HG02798 (cell line): ENCODE results near the gene CHRM5.

Experiments
- ATAC-seq: cut with Tn5 transposase; IDR thresholded peaks from one replicate; pipeline ENCODE4 v1.9.1; 2021; ENCODE audit warnings: mild to moderate bottlenecking; ENCODE audit not compliant: unreplicated experiment, poor library complexity

The CHRM5 gene, protein sequence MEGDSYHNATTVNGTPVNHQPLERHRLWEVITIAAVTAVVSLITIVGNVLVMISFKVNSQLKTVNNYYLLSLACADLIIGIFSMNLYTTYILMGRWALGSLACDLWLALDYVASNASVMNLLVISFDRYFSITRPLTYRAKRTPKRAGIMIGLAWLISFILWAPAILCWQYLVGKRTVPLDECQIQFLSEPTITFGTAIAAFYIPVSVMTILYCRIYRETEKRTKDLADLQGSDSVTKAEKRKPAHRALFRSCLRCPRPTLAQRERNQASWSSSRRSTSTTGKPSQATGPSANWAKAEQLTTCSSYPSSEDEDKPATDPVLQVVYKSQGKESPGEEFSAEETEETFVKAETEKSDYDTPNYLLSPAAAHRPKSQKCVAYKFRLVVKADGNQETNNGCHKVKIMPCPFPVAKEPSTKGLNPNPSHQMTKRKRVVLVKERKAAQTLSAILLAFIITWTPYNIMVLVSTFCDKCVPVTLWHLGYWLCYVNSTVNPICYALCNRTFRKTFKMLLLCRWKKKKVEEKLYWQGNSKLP

DNA sequence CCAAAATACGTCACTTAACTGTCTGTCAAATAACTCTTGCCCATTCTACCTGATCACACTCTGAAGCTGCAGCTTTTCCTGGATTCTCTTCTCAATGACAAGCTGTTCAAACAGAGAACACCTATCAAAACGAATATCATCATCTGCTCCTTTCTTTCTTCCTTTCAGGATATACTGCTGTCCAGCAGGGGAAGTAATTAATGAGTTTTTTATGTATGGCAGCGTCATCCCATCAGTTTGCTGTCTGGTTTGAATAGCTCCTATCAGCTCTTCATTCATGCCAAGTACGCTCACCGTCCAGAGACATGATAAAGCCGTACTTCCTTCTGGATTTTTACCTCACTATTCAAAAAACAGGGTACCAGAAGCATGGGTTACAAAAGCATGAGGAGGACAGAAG lies at the start of gene CHRM5:
TSS of gene CHRM5 (plus strand) at position 274 of the 400 bp plus-strand sequence. CDS start 94,221 bp downstream, outside the sequence.
- ATAC-seq: no peak

- ATAC-seq: no peak
Measured at GRCh38 chr15:33923446-33923845, 44.9 kb upstream of the CHRM5 start.

DNA sequence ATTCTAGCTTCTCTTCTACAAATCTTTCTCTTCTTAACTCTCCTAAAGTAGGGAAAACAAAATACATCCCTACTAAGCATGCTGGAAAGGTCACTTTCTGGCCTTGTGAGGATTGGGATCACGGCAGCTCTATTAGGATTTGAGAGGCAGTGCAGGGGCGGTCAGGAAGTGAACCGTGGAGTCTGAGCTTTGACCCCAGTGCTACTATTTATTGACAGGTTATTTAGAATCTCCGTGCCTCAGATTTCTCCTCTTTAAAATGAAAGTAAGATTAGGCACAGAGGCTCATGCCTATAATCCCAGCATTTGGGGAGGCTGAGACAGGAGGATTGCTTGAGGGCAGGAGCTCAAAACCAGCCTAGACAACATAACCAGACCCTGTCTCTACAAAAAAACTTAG lies 42.0 kb upstream of the CHRM5 start:
- ATAC-seq: no peak

DNA sequence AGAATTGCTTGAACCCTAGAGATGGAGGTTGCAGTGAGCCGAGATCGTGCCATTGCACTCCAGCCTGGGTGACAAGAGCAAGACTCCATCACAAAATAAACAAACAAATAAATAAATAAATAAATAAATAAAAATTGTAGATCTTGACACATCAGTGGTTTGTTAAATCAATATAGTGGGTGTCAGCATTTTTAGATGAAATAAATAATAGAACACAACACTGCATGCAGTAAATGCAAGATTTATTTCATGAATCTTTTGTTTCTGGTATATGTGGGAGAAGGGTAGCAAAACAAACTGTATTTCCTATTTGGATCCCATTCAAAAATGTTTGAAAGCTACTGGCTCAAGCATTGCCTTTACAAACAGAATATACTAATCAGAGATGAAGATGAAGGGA lies 35.6 kb upstream of the CHRM5 start:
- ATAC-seq: no peak

- ATAC-seq: no peak
Measured at GRCh38 chr15:33934396-33934795, 33.9 kb upstream of the CHRM5 start.

DNA sequence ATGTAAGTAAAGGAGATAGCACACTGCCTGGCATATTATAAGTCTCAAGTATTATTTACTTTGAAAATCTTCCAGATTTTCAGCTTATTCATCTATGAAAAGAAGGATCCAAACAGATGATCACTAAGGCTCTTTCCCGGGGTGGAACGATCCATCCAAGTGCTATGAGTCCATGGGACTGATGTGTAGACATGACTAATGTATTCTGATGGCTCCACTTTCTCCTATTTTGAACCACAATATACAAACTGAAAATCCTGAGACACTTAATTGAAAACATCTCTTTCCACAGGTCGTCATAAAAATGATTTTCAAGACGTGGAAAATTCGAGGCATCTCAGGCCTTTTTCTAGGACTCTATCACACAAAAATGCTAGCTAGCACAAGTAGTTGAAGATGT lies 33.4 kb upstream of the CHRM5 start:
- ATAC-seq: no peak

DNA sequence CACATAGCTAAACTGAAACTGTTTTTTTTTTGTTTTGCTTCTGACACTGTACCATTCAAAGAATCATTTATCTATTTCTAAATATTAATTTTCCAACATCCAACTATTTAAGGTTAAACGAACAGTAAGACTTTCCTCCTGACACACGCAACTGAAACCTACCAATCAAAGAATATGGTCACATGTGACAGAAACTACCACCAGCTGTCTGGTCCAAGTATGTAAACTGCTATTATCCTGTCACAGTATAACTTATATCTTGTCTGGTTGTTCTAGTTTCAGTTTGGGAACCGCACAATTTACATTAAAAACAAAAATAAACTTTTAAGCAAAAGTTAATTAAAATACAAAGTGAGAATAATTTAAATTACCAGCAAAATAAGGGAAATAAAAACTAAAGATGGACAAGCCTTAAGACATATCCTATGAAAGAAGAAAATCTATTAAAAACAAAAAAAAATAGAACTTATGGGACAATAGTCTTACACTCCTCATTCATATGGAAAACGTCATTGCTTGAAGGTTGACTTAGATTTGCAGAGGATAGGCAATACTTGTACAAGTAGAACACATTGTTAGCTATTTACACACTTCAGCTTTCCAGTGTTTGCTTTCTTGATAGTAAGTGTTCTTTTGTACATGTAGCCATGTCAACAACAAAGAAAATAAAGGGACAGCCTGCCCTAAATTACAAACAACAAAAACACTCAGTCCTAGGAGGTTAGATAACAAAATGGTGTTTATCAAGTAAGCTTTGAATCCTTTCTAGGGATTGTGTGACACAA lies 26.8 kb upstream of the CHRM5 start:
- ATAC-seq: peak; percentile 73

DNA sequence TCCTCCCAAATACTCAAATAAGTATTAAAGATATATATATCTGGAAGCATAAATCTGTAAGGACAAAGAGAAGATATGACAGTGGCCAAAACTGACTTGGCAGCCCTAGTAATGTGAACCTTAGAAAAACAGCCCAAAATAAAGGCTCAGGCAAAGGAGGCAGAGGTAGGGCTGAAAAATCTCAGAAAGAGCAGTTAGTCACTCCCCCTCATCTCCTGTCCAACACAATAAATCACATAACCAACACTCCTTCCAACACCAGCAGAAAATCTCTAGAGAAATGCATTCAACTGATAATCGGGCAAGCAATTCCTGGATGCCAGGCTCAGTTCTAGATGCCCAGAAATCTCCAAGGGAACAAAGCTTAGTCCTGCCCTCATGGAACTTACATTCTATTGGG lies 22.1 kb upstream of the CHRM5 start:
- ATAC-seq: no peak

- no peak for ATAC-seq
Measured at GRCh38 chr15:33955945-33956344, 12.4 kb upstream of the CHRM5 start.

GRCh38 chr15:33956397-33956796 lies 11.9 kb upstream of the CHRM5 start:
- no peak for ATAC-seq

GRCh38 chr15:33959844-33960548 lies 8.3 kb upstream of the CHRM5 start:
- no peak for ATAC-seq

- no peak for ATAC-seq
Measured at GRCh38 chr15:33960549-33960935, 7.8 kb upstream of the CHRM5 start.

- ATAC-seq: peak; percentile 46
Measured at GRCh38 chr15:33963831-33964664, 4.2 kb upstream of the CHRM5 start.

DNA sequence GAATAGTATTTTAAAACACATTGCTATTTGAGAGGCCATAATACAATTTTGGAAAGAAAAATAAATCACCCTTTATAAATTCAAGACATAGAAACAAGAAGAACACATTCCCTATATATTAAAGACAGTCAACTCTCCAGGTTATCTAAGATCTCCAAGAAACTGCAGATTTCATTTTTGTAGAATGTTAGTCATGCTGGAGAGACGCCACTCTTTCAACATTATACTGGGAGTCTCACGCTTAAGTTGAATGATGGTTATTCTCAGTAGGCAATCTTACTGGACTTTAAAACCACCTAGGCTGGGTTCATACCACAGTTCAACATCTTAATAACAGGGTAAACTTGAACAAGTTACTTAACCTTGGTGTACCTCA lies 3.6 kb upstream of the CHRM5 start:
- no peak for ATAC-seq

GRCh38 chr15:33968821-33969220 lies 524 bp downstream of the CHRM5 start:
- no peak for ATAC-seq

- ATAC-seq: no peak
Measured at GRCh38 chr15:33971811-33972210, 3.5 kb downstream of the CHRM5 start.

- no peak for ATAC-seq
Measured at GRCh38 chr15:33975022-33975565, 6.8 kb downstream of the CHRM5 start.

DNA sequence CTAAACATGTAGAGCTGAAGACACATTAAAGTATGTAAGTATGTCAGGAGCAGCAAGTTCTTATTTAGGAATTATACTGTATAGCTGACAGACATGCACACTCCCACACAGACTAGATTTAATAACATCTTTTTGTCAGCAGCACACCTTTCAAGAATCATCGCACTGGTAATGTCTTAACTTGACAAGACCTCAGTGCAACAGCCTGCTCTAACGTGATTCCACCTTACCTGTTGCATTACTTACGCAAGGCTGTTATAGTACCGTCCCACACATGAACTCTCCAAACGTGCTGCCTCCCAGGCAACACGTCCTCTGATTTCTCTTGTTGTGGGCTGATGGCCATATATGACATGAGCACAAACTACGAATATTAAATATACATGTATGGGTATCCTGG lies 11.9 kb downstream of the CHRM5 start:
- ATAC-seq: no peak

- no peak for ATAC-seq
Measured at GRCh38 chr15:33982516-33982915, 14.2 kb downstream of the CHRM5 start.

GRCh38 chr15:33985287-33985686 lies 17.0 kb downstream of the CHRM5 start:
- no peak for ATAC-seq
